DND-41 (cell line): Measurements from ENCODE around the gene EGR1.

Experiments used
- CTCF ChIP-seq: IDR thresholded peaks from 2 replicates; pipeline ENCODE4 v1.5.1; 2012; ENCODE audit warnings: borderline replicate concordance, low read length, moderate library complexity, mild to moderate bottlenecking; ENCODE audit not compliant: poor library complexity, severe bottlenecking; ENCODE audit errors: extremely low read depth
- EZH2 ChIP-seq: IDR thresholded peaks from 3 replicates; pipeline ENCODE4 v1.6.1; 2012; ENCODE audit warnings: borderline replicate concordance, low read depth, mild to moderate bottlenecking, moderate library complexity, low read length, inconsistent platforms; ENCODE audit not compliant: severe bottlenecking

- TF ChIP-seq EZH2 (no peak), CTCF (no peak)
These were observed 11.7 kb upstream of the EGR1 start for GRCh38 chr5:138453590-138453989.
